HFF-Myc (cell line): ENCODE measurements around the gene ABCD1.

Source experiments
- DNase-seq: peaks from one replicate; pipeline ENCODE4 v3.0.0-alpha.2; 2011; ENCODE audit warnings: low read depth; ENCODE audit errors: extremely low read depth
- H3K4me3 ChIP-seq: replicated peaks from 2 replicates; pipeline ENCODE4 v1.5.1; 2011; ENCODE audit warnings: low read depth, mild to moderate bottlenecking, control low read depth, low read length
- CTCF ChIP-seq: IDR thresholded peaks from 2 replicates; pipeline ENCODE4 v1.5.1; 2012; ENCODE audit warnings: mild to moderate bottlenecking, low read depth, low read length, control low read depth; ENCODE audit errors: missing control alignments

The ABCD1 gene

GRCh38 chrX:153686711-153687110 is 37.9 kb upstream of the ABCD1 start:
- TF ChIP-seq CTCF = no peak
- no peak for DNase-seq
- no peak overlapping the region for H3K4me3 ChIP-seq

- peak; percentile 11 for TF ChIP-seq CTCF
- H3K4me3 ChIP-seq = peak within 1 kb of the TSS; percentile 49
- no peak for DNase-seq
These were observed 37.3 kb upstream of the ABCD1 start, which contains the start of gene SLC6A8 for GRCh38 chrX:153687121-153688039. Gene SLC6A8, plus strand, starts transcription at chrX:153687926. Its CDS starts 649 bp downstream, at chrX:153688575.

- no peak overlapping the region for H3K4me3 ChIP-seq
- DNase-seq = no peak
- no peak for TF ChIP-seq CTCF
These were observed 36.6 kb upstream of the ABCD1 start for GRCh38 chrX:153688071-153688470.

- peak overlapping the region; percentile 49 for H3K4me3 ChIP-seq
- TF ChIP-seq CTCF = no peak
- DNase-seq = no peak
These were observed 36.1 kb upstream of the ABCD1 start for GRCh38 chrX:153688506-153688905.

- peak overlapping the region; percentile 49 for H3K4me3 ChIP-seq
- no peak for DNase-seq
- no peak for TF ChIP-seq CTCF
These were observed 35.6 kb upstream of the ABCD1 start for GRCh38 chrX:153688911-153689590.

GRCh38 chrX:153689654-153690465 is 34.8 kb upstream of the ABCD1 start:
- peak overlapping the region; percentile 49 for H3K4me3 ChIP-seq
- peak; percentile 16 for TF ChIP-seq CTCF
- DNase-seq = no peak
